ENCODE results near the gene APBB2.

The APBB2 gene

DNA sequence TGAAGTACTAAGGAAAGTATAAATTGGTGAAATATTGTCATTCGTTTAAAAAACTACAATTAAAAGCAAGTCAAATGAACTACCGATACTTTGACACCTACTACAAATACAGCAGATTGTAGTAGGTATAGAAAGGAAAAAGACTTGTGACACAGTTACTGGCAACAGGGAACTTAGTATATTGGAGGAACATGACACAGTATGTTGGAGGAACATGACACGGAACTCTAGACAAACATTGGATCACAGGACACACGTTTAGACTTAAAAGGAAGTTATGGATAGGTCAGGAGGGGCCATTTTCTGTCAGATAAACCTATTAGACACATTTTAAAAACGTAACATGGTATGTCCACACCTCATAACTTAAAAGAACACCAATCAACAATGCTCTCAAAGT lies 132.5 kb downstream of the APBB2 start:
- TF ChIP-seq ZFX (IDR thresholded peaks at IDR 0.05) = no peak
- TF ChIP-seq, protein P1, sequence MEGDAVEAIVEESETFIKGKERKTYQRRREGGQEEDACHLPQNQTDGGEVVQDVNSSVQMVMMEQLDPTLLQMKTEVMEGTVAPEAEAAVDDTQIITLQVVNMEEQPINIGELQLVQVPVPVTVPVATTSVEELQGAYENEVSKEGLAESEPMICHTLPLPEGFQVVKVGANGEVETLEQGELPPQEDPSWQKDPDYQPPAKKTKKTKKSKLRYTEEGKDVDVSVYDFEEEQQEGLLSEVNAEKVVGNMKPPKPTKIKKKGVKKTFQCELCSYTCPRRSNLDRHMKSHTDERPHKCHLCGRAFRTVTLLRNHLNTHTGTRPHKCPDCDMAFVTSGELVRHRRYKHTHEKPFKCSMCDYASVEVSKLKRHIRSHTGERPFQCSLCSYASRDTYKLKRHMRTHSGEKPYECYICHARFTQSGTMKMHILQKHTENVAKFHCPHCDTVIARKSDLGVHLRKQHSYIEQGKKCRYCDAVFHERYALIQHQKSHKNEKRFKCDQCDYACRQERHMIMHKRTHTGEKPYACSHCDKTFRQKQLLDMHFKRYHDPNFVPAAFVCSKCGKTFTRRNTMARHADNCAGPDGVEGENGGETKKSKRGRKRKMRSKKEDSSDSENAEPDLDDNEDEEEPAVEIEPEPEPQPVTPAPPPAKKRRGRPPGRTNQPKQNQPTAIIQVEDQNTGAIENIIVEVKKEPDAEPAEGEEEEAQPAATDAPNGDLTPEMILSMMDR (conservative IDR thresholded peaks at IDR 0.05) = no peak
- no peak overlapping the region for H3K27ac ChIP-seq

DNA sequence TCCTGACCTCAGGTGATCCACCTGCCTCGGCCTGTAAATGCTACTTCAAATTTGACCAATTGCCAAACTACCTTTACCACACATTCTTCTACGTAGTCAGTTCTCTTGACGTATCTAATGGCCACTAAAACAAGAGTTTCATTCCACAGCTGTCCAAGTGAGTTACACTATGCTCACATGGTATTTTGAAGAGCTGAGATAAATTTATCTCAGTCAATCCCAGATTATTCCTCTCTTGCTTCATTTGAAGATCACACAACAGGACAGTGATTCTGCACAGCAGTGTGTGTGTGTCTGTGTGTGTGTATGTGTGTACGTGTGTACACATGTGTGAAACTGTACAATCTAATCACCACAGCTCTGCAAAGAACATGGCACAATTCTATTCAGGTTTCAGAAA lies 133.4 kb downstream of the APBB2 start:
- no peak for TF ChIP-seq ZFX (IDR thresholded peaks at IDR 0.05)
- TF ChIP-seq, protein P1 (conservative IDR thresholded peaks at IDR 0.05) = no peak
- H3K27ac ChIP-seq = no peak overlapping the region

DNA sequence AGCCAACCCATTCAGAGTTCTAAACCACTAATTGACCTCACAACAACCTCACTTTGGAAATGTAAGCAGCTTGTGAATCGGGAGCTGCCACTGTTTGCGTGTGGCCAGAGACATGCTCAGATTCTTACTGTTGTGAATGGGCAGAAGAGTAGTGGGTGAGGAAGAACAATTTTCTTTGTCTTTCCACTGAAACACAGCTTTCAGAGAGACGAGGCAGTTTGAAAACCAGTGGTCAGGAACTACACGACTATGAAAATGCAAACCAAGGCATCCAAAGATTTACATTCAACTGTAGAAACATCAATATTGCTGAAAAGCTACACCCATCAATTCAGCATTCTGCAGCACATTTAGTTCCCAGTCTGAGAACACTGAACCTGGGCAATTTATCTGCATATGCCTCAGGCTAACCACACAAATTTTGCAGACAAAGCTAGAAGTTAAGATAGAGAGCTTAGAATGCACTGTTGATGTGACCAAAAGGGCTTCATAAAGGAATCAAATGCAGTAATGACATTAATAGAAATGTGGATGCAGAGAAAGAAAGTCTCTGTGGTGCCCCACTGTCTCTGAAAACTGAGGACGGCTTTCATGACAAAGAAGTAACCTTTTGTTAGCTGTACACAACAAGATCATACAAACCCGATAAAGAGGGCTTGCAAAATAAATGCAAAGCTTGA lies 134.3 kb downstream of the APBB2 start:
- H3K27ac ChIP-seq = peak overlapping the region; percentile 15; the same call in 1 of the 2 replicates
- TF ChIP-seq ZFX (IDR thresholded peaks at IDR 0.05) = no peak
- TF ChIP-seq, protein P1 (conservative IDR thresholded peaks at IDR 0.05) = no peak

DNA sequence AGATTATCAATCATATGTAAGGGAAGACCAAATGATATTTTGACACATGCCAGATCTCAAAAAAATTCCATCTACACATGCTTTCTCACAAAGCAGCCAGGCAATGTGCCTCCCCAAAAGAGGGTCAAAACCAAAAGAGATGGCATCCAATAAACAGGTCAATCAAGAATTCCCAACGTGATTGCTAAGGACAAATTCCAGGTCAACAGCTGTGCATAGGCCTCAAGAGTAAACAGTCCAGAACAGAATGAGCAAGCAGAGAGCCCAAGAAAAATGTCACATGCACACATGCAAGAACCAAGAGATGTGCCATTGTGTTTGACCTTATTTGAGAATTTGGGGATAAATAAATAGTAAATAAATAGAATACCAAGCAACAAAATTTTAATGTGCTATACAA lies 136.7 kb downstream of the APBB2 start:
- TF ChIP-seq, protein P1 (conservative IDR thresholded peaks at IDR 0.05) = no peak
- no peak for TF ChIP-seq ZFX (IDR thresholded peaks at IDR 0.05)
- H3K27ac ChIP-seq = peak overlapping the region; percentile 58; the same call in 1 of the 2 replicates

DNA sequence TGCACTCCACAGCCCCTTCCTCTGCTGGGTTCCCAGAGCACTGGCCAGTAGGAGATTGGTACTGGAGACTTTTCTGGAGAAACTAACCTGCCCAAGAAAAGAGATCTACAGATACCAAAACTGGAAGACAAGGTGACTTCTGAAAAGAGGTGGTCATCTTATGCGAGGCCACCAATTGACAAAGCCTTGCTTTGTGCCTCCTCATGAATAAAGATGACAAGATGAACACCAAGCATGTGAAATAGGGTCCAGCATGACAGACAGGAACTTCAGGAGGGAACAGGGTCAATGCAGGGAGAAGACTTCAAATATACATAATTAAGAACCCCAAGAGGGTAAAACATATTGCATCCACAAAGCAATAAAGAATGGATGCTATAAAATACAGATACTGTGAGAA lies 137.9 kb downstream of the APBB2 start:
- H3K27ac ChIP-seq = peak overlapping the region; percentile 58; the same call in 1 of the 2 replicates
- no peak for TF ChIP-seq ZFX (IDR thresholded peaks at IDR 0.05)
- TF ChIP-seq, protein P1 (conservative IDR thresholded peaks at IDR 0.05) = no peak

DNA sequence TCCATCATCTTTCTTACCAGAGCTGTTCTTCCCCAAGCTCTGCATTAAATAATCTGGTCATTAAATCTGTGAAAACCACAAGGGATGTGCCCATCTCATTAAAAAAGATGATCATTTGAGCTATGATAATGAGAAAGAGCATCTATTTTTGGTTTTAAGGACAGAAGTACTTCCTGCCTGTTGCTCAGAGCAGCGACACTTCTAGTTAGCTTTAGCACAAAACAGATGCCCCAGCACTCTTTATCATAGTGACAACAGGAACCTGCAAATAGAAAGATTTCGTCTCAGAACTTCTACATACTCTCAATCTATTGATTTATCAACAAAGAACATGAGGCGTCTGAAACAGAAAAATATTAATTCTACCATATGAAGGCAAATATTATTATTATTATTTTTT lies 140.1 kb downstream of the APBB2 start:
- H3K27ac ChIP-seq = no peak overlapping the region
- TF ChIP-seq, protein P1 (conservative IDR thresholded peaks at IDR 0.05) = no peak
- TF ChIP-seq ZFX (IDR thresholded peaks at IDR 0.05) = no peak

DNA sequence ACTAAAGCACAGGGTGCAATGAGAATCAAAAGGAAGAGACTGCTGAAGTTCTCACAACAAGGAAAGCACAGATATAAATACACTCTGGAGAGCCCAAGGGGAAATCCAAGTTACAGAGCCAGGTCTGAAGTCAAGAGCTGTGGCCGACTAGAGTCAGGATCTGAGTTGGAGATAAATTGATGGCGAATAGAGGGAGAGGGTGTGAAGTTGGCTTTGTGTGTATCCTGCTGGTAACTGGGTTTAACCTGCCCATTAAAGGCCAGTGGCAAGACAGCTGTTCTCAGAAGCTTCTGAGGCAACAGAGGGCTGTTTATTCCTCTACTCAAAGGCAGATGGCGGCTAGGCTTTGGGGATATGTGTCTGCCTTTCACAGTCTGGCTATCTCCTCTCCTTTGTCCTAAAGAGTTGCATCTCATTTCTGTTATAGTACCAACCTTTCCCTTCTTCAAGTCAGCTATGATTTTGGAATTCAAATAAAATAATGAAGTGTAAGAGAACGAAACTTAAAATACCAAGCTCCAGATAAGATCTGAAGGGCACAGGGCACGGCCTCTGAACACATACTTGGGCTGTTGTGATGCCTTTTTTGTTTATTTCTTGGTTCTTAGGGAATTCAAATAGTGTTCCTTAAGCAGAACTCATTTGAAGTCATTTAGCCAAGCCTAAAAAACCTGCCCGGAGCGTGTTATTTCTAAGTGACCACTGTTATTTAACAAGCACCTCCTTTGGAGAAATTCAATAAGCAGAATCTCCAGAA lies 142.1 kb downstream of the APBB2 start:
- TF ChIP-seq, protein P1 (conservative IDR thresholded peaks at IDR 0.05) = no peak
- no peak for TF ChIP-seq ZFX (IDR thresholded peaks at IDR 0.05)
- H3K27ac ChIP-seq = no peak overlapping the region
